ENCODE data around the gene RNF123. TPM values are rescaled to one million over a fixed set of nuclear protein-coding genes. Genes with fewer than 3 reads are reported as not detected.

The RNF123 gene
- total RNA-seq, 1 experiment from 2014 or later = 47.1 TPM

DNA sequence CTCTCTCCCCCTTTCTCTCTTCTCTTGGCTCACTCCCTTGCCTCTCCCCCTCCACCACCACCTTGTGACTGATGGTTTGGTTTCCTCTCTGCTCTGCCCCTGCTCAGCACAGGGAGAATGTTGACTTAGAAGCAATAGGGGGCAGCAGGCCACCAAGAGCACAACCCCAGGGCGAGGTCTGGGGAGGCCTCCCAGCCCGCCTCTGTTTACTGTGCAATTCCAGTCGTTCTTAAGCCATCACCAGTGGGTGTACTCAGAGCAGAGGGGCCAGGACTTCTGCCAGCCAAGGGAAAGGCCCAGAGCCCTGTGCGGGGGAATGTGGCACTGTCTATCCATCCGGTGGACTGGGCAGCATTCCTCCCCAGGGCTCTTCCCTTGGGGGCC lies 21.0 kb upstream of the RNF123 start:
- no peak for DNase-seq (ENCODE audit: low spot score)
- ATAC-seq = no peak
- POLR2A ChIA-PET = interaction anchor here (1.7 kb wide), 1 partner anchor 128 kb away, joined by 5 read pairs; no protein-coding TSS in a partner anchor

GRCh38 chr3:49668861-49669260 lies 20.5 kb upstream of the RNF123 start:
- Mint-ChIP-seq H3K36me3 (no peaks in the 10 kb centered on the region), H3K4me3 (no peak overlapping the region), H3K27me3 (ENCODE audit: low read depth) (no peaks in the 10 kb centered on the region), H3K27ac (no peak overlapping the region), H3K9me3 (no peaks in the 10 kb centered on the region), H3K4me1 (peaks cover 30% of the 10 kb centered on the region)
- POLR2A ChIA-PET = interaction anchor here (1.7 kb wide), 1 partner anchor 129 kb away, joined by 5 read pairs; no protein-coding TSS in a partner anchor
- ATAC-seq = no peak
- CTCF ChIA-PET = interaction anchor here (1.3 to 5.4 kb wide), 2 partner anchors 32 to 129 kb away, joined by 4 to 304 read pairs; no protein-coding TSS in a partner anchor
- DNase-seq (ENCODE audit: low spot score) = no peak
- TF ChIP-seq, protein P1, sequence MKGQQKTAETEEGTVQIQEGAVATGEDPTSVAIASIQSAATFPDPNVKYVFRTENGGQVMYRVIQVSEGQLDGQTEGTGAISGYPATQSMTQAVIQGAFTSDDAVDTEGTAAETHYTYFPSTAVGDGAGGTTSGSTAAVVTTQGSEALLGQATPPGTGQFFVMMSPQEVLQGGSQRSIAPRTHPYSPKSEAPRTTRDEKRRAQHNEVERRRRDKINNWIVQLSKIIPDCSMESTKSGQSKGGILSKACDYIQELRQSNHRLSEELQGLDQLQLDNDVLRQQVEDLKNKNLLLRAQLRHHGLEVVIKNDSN (CRISPR knock-in tag; IDR thresholded peaks at IDR 0.05) = no peak
- no peak for TF ChIP-seq E2F5 (CRISPR knock-in tag; IDR thresholded peaks at IDR 0.05)
- TF ChIP-seq NR2C2 (CRISPR knock-in tag; IDR thresholded peaks at IDR 0.05) = no peak
- TF ChIP-seq ZNF425 (CRISPR knock-in tag; conservative IDR thresholded peaks at IDR 0.05) = no peak
- TF ChIP-seq GABPB1 (CRISPR knock-in tag; IDR thresholded peaks at IDR 0.05) = no peak
- no peak for TF ChIP-seq ZNF512 (CRISPR knock-in tag; IDR thresholded peaks at IDR 0.05; ENCODE audit: borderline replicate concordance)
- TF ChIP-seq ZNF219 (CRISPR knock-in tag; IDR thresholded peaks at IDR 0.05; ENCODE audit: borderline replicate concordance) = no peak
- TF ChIP-seq, protein P2, sequence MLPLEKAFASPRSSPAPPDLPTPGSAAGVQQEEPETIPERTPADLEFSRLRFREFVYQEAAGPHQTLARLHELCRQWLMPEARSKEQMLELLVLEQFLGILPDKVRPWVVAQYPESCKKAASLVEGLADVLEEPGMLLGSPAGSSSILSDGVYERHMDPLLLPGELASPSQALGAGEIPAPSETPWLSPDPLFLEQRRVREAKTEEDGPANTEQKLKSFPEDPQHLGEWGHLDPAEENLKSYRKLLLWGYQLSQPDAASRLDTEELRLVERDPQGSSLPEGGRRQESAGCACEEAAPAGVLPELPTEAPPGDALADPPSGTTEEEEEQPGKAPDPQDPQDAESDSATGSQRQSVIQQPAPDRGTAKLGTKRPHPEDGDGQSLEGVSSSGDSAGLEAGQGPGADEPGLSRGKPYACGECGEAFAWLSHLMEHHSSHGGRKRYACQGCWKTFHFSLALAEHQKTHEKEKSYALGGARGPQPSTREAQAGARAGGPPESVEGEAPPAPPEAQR (CRISPR knock-in tag; IDR thresholded peaks at IDR 0.05) = no peak
- TF ChIP-seq, protein P3, sequence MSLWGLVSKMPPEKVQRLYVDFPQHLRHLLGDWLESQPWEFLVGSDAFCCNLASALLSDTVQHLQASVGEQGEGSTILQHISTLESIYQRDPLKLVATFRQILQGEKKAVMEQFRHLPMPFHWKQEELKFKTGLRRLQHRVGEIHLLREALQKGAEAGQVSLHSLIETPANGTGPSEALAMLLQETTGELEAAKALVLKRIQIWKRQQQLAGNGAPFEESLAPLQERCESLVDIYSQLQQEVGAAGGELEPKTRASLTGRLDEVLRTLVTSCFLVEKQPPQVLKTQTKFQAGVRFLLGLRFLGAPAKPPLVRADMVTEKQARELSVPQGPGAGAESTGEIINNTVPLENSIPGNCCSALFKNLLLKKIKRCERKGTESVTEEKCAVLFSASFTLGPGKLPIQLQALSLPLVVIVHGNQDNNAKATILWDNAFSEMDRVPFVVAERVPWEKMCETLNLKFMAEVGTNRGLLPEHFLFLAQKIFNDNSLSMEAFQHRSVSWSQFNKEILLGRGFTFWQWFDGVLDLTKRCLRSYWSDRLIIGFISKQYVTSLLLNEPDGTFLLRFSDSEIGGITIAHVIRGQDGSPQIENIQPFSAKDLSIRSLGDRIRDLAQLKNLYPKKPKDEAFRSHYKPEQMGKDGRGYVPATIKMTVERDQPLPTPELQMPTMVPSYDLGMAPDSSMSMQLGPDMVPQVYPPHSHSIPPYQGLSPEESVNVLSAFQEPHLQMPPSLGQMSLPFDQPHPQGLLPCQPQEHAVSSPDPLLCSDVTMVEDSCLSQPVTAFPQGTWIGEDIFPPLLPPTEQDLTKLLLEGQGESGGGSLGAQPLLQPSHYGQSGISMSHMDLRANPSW (CRISPR knock-in tag; conservative IDR thresholded peaks at IDR 0.05; ENCODE audit: low read depth) = no peak
- no peak for TF ChIP-seq ZMAT4 (CRISPR knock-in tag; IDR thresholded peaks at IDR 0.05)
- TF ChIP-seq, protein P4, sequence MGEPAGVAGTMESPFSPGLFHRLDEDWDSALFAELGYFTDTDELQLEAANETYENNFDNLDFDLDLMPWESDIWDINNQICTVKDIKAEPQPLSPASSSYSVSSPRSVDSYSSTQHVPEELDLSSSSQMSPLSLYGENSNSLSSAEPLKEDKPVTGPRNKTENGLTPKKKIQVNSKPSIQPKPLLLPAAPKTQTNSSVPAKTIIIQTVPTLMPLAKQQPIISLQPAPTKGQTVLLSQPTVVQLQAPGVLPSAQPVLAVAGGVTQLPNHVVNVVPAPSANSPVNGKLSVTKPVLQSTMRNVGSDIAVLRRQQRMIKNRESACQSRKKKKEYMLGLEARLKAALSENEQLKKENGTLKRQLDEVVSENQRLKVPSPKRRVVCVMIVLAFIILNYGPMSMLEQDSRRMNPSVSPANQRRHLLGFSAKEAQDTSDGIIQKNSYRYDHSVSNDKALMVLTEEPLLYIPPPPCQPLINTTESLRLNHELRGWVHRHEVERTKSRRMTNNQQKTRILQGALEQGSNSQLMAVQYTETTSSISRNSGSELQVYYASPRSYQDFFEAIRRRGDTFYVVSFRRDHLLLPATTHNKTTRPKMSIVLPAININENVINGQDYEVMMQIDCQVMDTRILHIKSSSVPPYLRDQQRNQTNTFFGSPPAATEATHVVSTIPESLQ (CRISPR knock-in tag; IDR thresholded peaks at IDR 0.05) = no peak

More for the DNA sequence above, 21.0 kb upstream of the RNF123 start:
- H3K36me3 Mint-ChIP-seq = no peaks in the 10 kb centered on the region
- no peak overlapping the region for H3K4me3 Mint-ChIP-seq
- H3K27me3 Mint-ChIP-seq (ENCODE audit: low read depth) = no peaks in the 10 kb centered on the region
- CTCF ChIA-PET = interaction anchor here (1.3 to 5.8 kb wide), 3 partner anchors 33 to 129 kb away, joined by 4 to 304 read pairs (median 69); no protein-coding TSS in a partner anchor
- H3K4me1 Mint-ChIP-seq = peaks cover 30% of the 10 kb centered on the region
- H3K9me3 Mint-ChIP-seq = no peaks in the 10 kb centered on the region
- TF ChIP-seq ZNF263 (CRISPR knock-in tag; IDR thresholded peaks at IDR 0.05; ENCODE audit: low read depth) = no peak
- peak; percentile 62; the same call in 1 of the 2 replicates for TF ChIP-seq GABPB1 (CRISPR knock-in tag; IDR thresholded peaks at IDR 0.05)
- peak overlapping the region; percentile 21; the same call in 1 of the 2 replicates for H3K27ac Mint-ChIP-seq
